Measurements from ENCODE around the gene LRRC47.

DNA sequence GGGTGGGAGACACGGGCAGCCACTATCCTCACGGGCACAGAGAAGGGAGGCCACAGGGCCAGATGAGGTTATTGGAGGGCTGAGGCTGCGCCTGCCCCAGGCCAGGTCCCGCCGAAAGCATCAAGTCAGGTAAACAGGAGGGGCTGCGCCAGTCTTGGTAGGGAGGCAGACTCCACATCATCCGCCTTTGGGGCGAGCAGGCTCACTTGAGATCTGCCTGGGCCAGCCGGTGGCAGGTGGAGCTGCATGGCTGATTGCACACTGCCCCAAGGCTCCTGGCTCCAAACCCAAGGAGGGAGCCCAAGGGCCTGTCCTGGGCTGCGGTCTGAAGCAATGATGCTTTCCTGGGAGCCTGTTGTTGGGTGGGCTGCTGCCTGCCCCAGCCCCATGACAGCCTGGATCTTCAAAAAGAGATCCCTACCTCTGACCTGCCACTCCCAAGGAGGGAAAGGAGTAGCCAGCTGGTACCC, 19.2 kb downstream of the LRRC47 start:
- TF ChIP-seq POLR2A (IDR thresholded peaks at IDR 0.05; ENCODE audit: control extremely low read depth in 1 of 2, low read depth in 2 of 2, low read length in 2 of 2) (no peak), MAX (IDR thresholded peaks at IDR 0.05) (no peak), CHD7 (IDR thresholded peaks at IDR 0.05; ENCODE audit: insufficient replicate concordance, low read length) (no peak), KDM1A (IDR thresholded peaks at IDR 0.05; ENCODE audit: borderline replicate concordance, low read length) (no peak), TAF1 (IDR thresholded peaks at IDR 0.05; ENCODE audit: low read depth, low read length) (no peak), GTF2F1 (IDR thresholded peaks at IDR 0.05; ENCODE audit: borderline replicate concordance, low read depth, low read length) (no peak)
- TF ChIP-seq, protein P1, sequence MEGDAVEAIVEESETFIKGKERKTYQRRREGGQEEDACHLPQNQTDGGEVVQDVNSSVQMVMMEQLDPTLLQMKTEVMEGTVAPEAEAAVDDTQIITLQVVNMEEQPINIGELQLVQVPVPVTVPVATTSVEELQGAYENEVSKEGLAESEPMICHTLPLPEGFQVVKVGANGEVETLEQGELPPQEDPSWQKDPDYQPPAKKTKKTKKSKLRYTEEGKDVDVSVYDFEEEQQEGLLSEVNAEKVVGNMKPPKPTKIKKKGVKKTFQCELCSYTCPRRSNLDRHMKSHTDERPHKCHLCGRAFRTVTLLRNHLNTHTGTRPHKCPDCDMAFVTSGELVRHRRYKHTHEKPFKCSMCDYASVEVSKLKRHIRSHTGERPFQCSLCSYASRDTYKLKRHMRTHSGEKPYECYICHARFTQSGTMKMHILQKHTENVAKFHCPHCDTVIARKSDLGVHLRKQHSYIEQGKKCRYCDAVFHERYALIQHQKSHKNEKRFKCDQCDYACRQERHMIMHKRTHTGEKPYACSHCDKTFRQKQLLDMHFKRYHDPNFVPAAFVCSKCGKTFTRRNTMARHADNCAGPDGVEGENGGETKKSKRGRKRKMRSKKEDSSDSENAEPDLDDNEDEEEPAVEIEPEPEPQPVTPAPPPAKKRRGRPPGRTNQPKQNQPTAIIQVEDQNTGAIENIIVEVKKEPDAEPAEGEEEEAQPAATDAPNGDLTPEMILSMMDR (IDR thresholded peaks at IDR 0.05; ENCODE audit: control extremely low read depth in 1 of 3, insufficient read depth in 1 of 3, low read depth in 1 of 3, low read length in 3 of 3): no peak

All from H1 (cell line).